GM12878 (cell line): ENCODE results near the gene GLRX2. TPM values are rescaled to one million over a fixed set of nuclear protein-coding genes. Genes with fewer than 3 reads are reported as not detected.

Experiments
- BACH1 ChIP-seq: fragments of 450-650 bp; IDR thresholded peaks from 2 replicates; pipeline ENCODE4 v1.6.1; 2017; ENCODE audit warnings: mild to moderate bottlenecking, borderline replicate concordance
- BRCA1 ChIP-seq: IDR thresholded peaks from 2 replicates; pipeline ENCODE4 v1.6.1; 2011; ENCODE audit warnings: low read depth, low read length, improper control_type of control experiment
- CEBPB ChIP-seq, 2 experiments: fragments of 150-350 bp in 1 of 2; IDR thresholded peaks; 2 replicates each; pipeline ENCODE4 v1.6.1; 2012 to 2014; ENCODE audit warnings: low read depth in 2 of 2, low read length in 2 of 2, borderline replicate concordance in 1 of 2, inconsistent platforms in 1 of 2
- CHD4 ChIP-seq: fragments of 200-600 bp; sonication (generic); IDR thresholded peaks from 2 replicates; pipeline ENCODE4 v1.6.1; 2016; ENCODE audit warnings: mild to moderate bottlenecking
- IKZF2 ChIP-seq, 2 experiments: fragments of 450-650 bp; IDR thresholded peaks; 2 replicates each; pipeline ENCODE4 v1.6.1; 2017; ENCODE audit warnings: mild to moderate bottlenecking in 2 of 2, moderate library complexity in 2 of 2
- LARP7 ChIP-seq: fragments of 450-650 bp; IDR thresholded peaks from 2 replicates; pipeline ENCODE4 v1.6.1; 2017; ENCODE audit warnings: mild to moderate bottlenecking
- MTA2 ChIP-seq: fragments of 450-650 bp; IDR thresholded peaks from 2 replicates; pipeline ENCODE4 v1.6.1; 2016; ENCODE audit warnings: low read depth, mild to moderate bottlenecking, moderate library complexity
- MYC ChIP-seq: IDR thresholded peaks from 2 replicates; pipeline ENCODE4 v1.6.1; 2011; ENCODE audit warnings: mild to moderate bottlenecking, low read length, moderate library complexity, inconsistent platforms; ENCODE audit not compliant: insufficient read depth, insufficient replicate concordance, insufficient read length, severe bottlenecking
- NR2C1 ChIP-seq: fragments of 450-650 bp; IDR thresholded peaks from 2 replicates; pipeline ENCODE4 v1.6.1; 2017; ENCODE audit warnings: antibody characterized with exemption, mild to moderate bottlenecking, moderate library complexity
- NR2C2 ChIP-seq: IDR thresholded peaks from 2 replicates; pipeline ENCODE4 v1.6.1; 2011; ENCODE audit warnings: borderline replicate concordance, low read depth; ENCODE audit not compliant: control insufficient read depth, insufficient read length
- PAX8 ChIP-seq: fragments of 450-650 bp; IDR thresholded peaks from 2 replicates; pipeline ENCODE4 v1.6.1; 2017; ENCODE audit warnings: mild to moderate bottlenecking, moderate library complexity
- POLR2A ChIP-seq: IDR thresholded peaks from 2 replicates; pipeline ENCODE4 v1.6.1; 2011; ENCODE audit warnings: low read depth, mild to moderate bottlenecking, low read length
- SIN3A ChIP-seq: IDR thresholded peaks from 2 replicates; pipeline ENCODE4 v1.6.1; 2012; ENCODE audit warnings: low read depth, low read length, improper control_type of control experiment
- SP1 ChIP-seq: IDR thresholded peaks from one replicate; pipeline ENCODE4 v1.6.1; 2011; ENCODE audit warnings: low read depth, low read length
- SREBF2 ChIP-seq: IDR thresholded peaks from 2 replicates; pipeline ENCODE4 v1.6.1; 2012; ENCODE audit warnings: mild to moderate bottlenecking, low read length
- TAF1 ChIP-seq: IDR thresholded peaks from 2 replicates; pipeline ENCODE4 v1.6.1; 2011; ENCODE audit warnings: mild to moderate bottlenecking, low read depth, low read length, borderline replicate concordance
- TCF3 ChIP-seq: IDR thresholded peaks from 2 replicates; pipeline ENCODE4 v1.6.1; 2012; ENCODE audit warnings: low read depth, mild to moderate bottlenecking, low read length, borderline replicate concordance; ENCODE audit not compliant: insufficient read depth
- TCF7 ChIP-seq: IDR thresholded peaks from 2 replicates; pipeline ENCODE4 v1.6.1; 2014; ENCODE audit warnings: antibody characterized with exemption, borderline replicate concordance
- ZNF24 ChIP-seq: fragments of 450-650 bp; IDR thresholded peaks from 2 replicates; pipeline ENCODE4 v1.6.1; 2017; ENCODE audit warnings: antibody characterized with exemption, mild to moderate bottlenecking
- polyA plus RNA-seq, 11 experiments: library from polyadenylated mRNA; depleted of rRNA in 4 of 11; unstranded in 6 of 11; stranded (reverse) in 5 of 11; fragments of >200 nt; fragmentation: Nextera tagmentation in 4 of 11; fragmentation: Illumina TruSeq in 1 of 11; extraction: Ambion mirVana in 4 of 11; extraction: Trizol in 1 of 11; gene quantifications; 1 replicate in 1 of 11; 2 replicates in 10 of 11; pipeline versions ENCODE4 v1.2.1 to v1.2.3, GENCODE V29; 2011 to 2016; ENCODE audit warnings: inconsistent platforms in 2 of 11, missing spikeins in 2 of 11, low read depth in 1 of 11
- total RNA-seq, 4 experiments: library from RNA; depleted of rRNA in 3 of 4; stranded (reverse); fragments of >200 nt in 3 of 4; fragmentation: Illumina TruSeq in 1 of 4; extraction: Trizol in 1 of 4; gene quantifications; 2 replicates each; pipeline versions ENCODE4 v1.2.1 to v1.2.3, GENCODE V29; 2013 to 2021
- TF ChIP-seq, protein P1 (sequence below): fragments of 450-650 bp; IDR thresholded peaks from 2 replicates; pipeline ENCODE4 v1.6.1; 2017; ENCODE audit warnings: borderline replicate concordance
- TF ChIP-seq, protein P2 (sequence below): fragments of 450-650 bp; IDR thresholded peaks from 2 replicates; pipeline ENCODE4 v1.6.1; 2017; ENCODE audit warnings: mild to moderate bottlenecking
- TF ChIP-seq, protein P3 (sequence below): IDR thresholded peaks from 2 replicates; pipeline ENCODE4 v1.6.1; 2012; ENCODE audit warnings: low read depth, low read length, improper control_type of control experiment
- TF ChIP-seq, protein P4 (sequence below): fragments of 450-650 bp; IDR thresholded peaks from 2 replicates; pipeline ENCODE4 v1.6.1; 2018; ENCODE audit warnings: borderline replicate concordance, mild to moderate bottlenecking; ENCODE audit not compliant: partially characterized antibody

GLRX2 gene
- total and polyA plus RNA-seq, 10 of the 15 experiments (the other 5 are each of a cell fraction or from before 2014, with no cell fraction given): 5.5 to 67.6 (median 16.6) TPM

DNA sequence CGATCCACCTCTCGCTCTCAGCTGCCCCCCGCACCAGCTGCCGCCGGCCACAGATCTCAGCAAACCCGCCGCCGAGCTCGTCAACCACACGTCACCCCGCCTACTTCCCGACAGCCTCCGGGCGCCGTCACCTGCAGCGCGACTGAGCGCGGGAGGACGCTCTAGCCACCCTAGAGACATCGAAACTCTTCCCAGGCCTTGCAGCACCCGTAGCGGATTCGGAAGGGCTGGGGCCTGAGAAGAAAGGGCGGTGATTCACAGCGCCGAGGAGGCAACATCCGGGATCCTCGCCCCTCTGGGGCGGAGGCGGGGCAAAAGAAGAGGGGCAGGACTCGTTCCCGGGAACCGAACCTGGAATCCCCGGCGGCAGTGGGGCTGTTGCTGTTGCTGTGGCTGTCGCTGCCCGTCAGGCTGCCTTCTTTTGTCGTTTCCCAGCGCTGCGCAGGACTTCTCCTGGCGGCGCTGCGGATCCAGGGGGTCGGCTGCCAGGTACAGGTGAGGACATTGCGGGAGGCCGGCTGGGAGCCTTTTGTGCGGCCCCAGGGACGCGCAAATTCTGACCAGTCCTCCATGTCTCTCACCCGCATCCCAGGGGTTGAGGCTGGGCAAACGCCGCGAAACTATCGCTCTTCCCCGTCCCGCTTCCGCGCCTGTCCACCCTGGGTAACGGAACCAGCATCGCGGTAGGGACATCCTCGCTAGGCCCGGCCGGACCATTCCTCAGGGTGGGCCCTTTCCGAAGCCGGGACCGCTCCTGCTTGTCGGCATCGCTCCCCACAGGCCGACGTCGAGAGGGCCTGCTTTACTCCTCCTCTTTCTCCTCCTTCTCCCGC, 45.7 kb downstream of the GLRX2 start, which contains the start of the genes RO60 and UCHL5 (continued):
- TF ChIP-seq, protein P1, sequence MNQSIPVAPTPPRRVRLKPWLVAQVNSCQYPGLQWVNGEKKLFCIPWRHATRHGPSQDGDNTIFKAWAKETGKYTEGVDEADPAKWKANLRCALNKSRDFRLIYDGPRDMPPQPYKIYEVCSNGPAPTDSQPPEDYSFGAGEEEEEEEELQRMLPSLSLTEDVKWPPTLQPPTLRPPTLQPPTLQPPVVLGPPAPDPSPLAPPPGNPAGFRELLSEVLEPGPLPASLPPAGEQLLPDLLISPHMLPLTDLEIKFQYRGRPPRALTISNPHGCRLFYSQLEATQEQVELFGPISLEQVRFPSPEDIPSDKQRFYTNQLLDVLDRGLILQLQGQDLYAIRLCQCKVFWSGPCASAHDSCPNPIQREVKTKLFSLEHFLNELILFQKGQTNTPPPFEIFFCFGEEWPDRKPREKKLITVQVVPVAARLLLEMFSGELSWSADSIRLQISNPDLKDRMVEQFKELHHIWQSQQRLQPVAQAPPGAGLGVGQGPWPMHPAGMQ: peak; percentile 55; the same call in 1 of the 2 replicates
- TF ChIP-seq TAF1 (peak; percentile 82), BACH1 (peak; percentile 61), PAX8 (no peak), IKZF2 (IDR thresholded peaks at IDR 0.05) (peak; percentile 80 to 85), TCF7 (no peak), MYC (no peak), NR2C1 (no peak; the same call in 1 of the 2 replicates), TCF3 (peak; percentile 94), POLR2A (peak; percentile 95), NR2C2 (no peak), MTA2 (peak; percentile 9; the same call in 1 of the 2 replicates), SIN3A (peak; percentile 92), SREBF2 (no peak), BRCA1 (no peak; the same call in 1 of the 2 replicates), LARP7 (peak; percentile 66; the same call in 1 of the 2 replicates), CHD4 (no peak), CEBPB (IDR thresholded peaks at IDR 0.05; ENCODE audit: borderline replicate concordance in 1 of 2, low read depth in 2 of 2, low read length in 2 of 2) (no peak), SP1 (peak; percentile 61), ZNF24 (peak; percentile 83; the same call in 1 of the 2 replicates)
- TF ChIP-seq, protein P2, sequence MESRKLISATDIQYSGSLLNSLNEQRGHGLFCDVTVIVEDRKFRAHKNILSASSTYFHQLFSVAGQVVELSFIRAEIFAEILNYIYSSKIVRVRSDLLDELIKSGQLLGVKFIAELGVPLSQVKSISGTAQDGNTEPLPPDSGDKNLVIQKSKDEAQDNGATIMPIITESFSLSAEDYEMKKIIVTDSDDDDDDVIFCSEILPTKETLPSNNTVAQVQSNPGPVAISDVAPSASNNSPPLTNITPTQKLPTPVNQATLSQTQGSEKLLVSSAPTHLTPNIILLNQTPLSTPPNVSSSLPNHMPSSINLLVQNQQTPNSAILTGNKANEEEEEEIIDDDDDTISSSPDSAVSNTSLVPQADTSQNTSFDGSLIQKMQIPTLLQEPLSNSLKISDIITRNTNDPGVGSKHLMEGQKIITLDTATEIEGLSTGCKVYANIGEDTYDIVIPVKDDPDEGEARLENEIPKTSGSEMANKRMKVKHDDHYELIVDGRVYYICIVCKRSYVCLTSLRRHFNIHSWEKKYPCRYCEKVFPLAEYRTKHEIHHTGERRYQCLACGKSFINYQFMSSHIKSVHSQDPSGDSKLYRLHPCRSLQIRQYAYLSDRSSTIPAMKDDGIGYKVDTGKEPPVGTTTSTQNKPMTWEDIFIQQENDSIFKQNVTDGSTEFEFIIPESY: no peak
- TF ChIP-seq, protein P3, sequence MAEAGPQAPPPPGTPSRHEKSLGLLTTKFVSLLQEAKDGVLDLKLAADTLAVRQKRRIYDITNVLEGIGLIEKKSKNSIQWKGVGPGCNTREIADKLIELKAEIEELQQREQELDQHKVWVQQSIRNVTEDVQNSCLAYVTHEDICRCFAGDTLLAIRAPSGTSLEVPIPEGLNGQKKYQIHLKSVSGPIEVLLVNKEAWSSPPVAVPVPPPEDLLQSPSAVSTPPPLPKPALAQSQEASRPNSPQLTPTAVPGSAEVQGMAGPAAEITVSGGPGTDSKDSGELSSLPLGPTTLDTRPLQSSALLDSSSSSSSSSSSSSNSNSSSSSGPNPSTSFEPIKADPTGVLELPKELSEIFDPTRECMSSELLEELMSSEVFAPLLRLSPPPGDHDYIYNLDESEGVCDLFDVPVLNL: peak; percentile 88
- TF ChIP-seq, protein P4, sequence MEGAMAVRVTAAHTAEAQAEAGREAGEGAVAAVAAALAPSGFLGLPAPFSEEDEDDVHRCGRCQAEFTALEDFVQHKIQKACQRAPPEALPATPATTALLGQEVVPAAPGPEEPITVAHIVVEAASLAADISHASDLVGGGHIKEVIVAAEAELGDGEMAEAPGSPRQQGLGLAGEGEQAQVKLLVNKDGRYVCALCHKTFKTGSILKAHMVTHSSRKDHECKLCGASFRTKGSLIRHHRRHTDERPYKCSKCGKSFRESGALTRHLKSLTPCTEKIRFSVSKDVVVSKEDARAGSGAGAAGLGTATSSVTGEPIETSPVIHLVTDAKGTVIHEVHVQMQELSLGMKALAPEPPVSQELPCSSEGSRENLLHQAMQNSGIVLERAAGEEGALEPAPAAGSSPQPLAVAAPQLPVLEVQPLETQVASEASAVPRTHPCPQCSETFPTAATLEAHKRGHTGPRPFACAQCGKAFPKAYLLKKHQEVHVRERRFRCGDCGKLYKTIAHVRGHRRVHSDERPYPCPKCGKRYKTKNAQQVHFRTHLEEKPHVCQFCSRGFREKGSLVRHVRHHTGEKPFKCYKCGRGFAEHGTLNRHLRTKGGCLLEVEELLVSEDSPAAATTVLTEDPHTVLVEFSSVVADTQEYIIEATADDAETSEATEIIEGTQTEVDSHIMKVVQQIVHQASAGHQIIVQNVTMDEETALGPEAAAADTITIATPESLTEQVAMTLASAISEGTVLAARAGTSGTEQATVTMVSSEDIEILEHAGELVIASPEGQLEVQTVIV: peak; percentile 40
